Adrenal gland (tissue), 12 donors: ENCODE measurements around the gene DIP2A. TPM values are rescaled to one million over a fixed set of nuclear protein-coding genes. Genes with fewer than 3 reads are reported as not detected.

ENCODE experiments used
- DNase-seq, 7 donors: peaks; one replicate each; pipeline ENCODE4 v3.0.0-alpha.2; 2019 to 2020
- H3K27ac ChIP-seq, 5 donors: fragments of 200-600 bp; sonication (generic) in 4 of 5; 1 replicate in 3 of 5; 2 replicates in 2 of 5; pipeline versions ENCODE4 v1.5.1 to v1.8.0; 2016 to 2020; ENCODE audit warnings: mild to moderate bottlenecking in 1 of 5
- H3K27me3 ChIP-seq: fragments of 200-600 bp; 2 replicates; pipeline ENCODE4 v1.8.0; 2021
- H3K36me3 ChIP-seq, 2 donors: fragments of 200-600 bp; replicated peaks in 1 of 2; 1 replicate in 1 of 2; 2 replicates in 1 of 2; pipeline versions ENCODE4 v1.5.1 to v1.8.0; 2018 to 2022
- H3K4me1 ChIP-seq, 2 donors: fragments of 200-600 bp; replicated peaks in 1 of 2; 1 replicate in 1 of 2; 2 replicates in 1 of 2; pipeline versions ENCODE4 v1.5.1 to v1.8.0; 2018 to 2021
- H3K4me3 ChIP-seq, 4 donors: fragments of 200-600 bp; sonication (generic) in 3 of 4; one replicate each; pipeline ENCODE4 v1.5.1; 2016 to 2018
- H3K9me3 ChIP-seq, 3 donors: fragments of 200-600 bp; sonication (generic) in 1 of 3; replicated peaks in 1 of 3; 1 replicate in 2 of 3; 2 replicates in 1 of 3; pipeline versions ENCODE4 v1.5.1 to v1.8.0; 2016 to 2021
- POLR2A ChIP-seq, 2 donors: fragments of 450-650 bp; IDR thresholded peaks; one replicate each; pipeline ENCODE4 v1.6.1; 2017; ENCODE audit warnings: antibody characterized with exemption in 2 of 2, mild to moderate bottlenecking in 2 of 2, moderate library complexity in 1 of 2
- WGBS, 4 donors: extraction: QIAGEN DNeasy Blood & Tissue Kit in 2 of 4; methylation state at CpG; one replicate each; pipeline versions ENCODE4 v1.1.5 to v1.1.7; 2013 to 2017; 5-methylcytosine and 5-hydroxymethylcytosine counted together
- intact Hi-C, 2 donors: fragments of 100-400 bp; cut with DNase I; formaldehyde crosslinking; loops; one replicate each; pipeline versions ENCODE4 v1.14.1 to v1.15.0; 2022 to 2023
- polyA plus RNA-seq, 3 donors: library from polyadenylated mRNA; stranded (reverse); fragments of 200-250 nt in 2 of 3; fragments of 350-450 nt in 1 of 3; fragmentation: Illumina TruSeq in 1 of 3; extraction: RNeasy Lipid Tissue Mini Kit (QIAGEN cat#74804) in 1 of 3; gene quantifications; one replicate each; pipeline ENCODE4 v1.2.3, GENCODE V29; 2013 to 2014
- total RNA-seq, 9 donors: library from RNA; depleted of rRNA in 4 of 9; stranded (reverse); fragments of >200 nt in 4 of 9; fragments of 120-200 nt in 1 of 9; fragmentation: NEBNext Ultra II Directional in 1 of 9; extraction: Animal tissue kit (Norgen Biotek cat#: 25700) in 1 of 9; gene quantifications; one replicate each; pipeline versions ENCODE4 v1.1.0 to v1.2.4, GENCODE V29; 2013 to 2023
- TF ChIP-seq, protein P1 (sequence below), 6 experiments: fragments of 450-650 bp in 4 of 6; fragments of 200-600 bp in 2 of 6; sonication (generic) in 1 of 6; IDR thresholded peaks; 1 replicate in 5 of 6; 2 replicates in 1 of 6; pipeline versions ENCODE4 v1.5.1 to v1.8.0; 2016 to 2021; ENCODE audit warnings: antibody characterized with exemption in 6 of 6, mild to moderate bottlenecking in 2 of 6, moderate library complexity in 1 of 6
- donor health status: healthy with polysubstance abuse.
- donor health status: Bipolar disorder and iron deficiency.
- donor health status: DM: yes; HTN: yes; CAD: no.
- donor health status: DM: no; HTN: no; CAD: no.
- donor health status: DM: no; HTN: no; CAD: no.
- donor health status: DM: yes; HTN: yes; CAD: no.

DIP2A gene
- total and polyA plus RNA-seq, 12 donors = 22.0 to 61.7 (median 35.4) TPM

DNA sequence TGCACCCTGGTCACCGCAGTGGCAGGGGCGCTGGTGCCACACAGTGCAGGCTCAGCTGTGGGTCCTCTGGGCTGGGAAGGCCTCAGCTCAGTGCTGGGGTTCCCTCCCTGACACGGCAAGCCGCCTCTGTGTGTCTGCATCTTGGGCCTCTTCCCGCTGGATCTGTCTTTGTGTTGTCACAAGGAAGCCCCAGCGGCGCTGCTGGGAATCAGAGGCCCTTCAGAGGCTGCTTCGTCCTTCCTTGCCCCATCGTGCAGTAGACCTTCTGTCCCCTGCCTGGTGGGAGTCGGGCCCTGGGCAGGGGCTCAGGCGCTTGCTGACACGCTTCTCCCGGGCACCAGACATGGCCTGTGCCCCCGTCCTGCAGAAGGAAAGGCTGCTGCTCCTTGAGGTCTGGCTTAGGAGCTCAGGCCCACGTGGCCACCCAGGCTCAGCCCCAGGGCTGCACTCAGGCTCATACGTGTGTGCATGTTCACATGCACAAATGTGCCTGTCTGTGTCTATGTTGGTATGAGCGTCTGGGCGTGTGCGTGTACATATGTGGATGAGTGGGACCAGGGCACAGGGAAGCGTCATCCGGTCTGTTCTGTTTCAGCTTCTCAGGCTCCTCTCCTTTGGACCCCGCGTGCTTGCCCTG, 24.3 kb upstream of the DIP2A start:
- no peak overlapping the region for H3K27ac ChIP-seq
- TF ChIP-seq, protein P1, sequence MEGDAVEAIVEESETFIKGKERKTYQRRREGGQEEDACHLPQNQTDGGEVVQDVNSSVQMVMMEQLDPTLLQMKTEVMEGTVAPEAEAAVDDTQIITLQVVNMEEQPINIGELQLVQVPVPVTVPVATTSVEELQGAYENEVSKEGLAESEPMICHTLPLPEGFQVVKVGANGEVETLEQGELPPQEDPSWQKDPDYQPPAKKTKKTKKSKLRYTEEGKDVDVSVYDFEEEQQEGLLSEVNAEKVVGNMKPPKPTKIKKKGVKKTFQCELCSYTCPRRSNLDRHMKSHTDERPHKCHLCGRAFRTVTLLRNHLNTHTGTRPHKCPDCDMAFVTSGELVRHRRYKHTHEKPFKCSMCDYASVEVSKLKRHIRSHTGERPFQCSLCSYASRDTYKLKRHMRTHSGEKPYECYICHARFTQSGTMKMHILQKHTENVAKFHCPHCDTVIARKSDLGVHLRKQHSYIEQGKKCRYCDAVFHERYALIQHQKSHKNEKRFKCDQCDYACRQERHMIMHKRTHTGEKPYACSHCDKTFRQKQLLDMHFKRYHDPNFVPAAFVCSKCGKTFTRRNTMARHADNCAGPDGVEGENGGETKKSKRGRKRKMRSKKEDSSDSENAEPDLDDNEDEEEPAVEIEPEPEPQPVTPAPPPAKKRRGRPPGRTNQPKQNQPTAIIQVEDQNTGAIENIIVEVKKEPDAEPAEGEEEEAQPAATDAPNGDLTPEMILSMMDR (IDR thresholded peaks at IDR 0.05) = no peak
- no peak for TF ChIP-seq POLR2A (IDR thresholded peaks at IDR 0.05)
- no peaks in the 10 kb centered on the region for H3K9me3 ChIP-seq
- DNase-seq = no peak
- H3K27me3 ChIP-seq = no peaks in the 10 kb centered on the region
- peaks cover 0 to 60% of the 10 kb centered on the region in 2 donors for H3K36me3 ChIP-seq
- H3K4me1 ChIP-seq = peaks cover 0 to 5% of the 10 kb centered on the region in 2 donors
- no peak overlapping the region for H3K4me3 ChIP-seq
- 94 to 97% (median 95%) methylated on average over 17 to 23 of the region's 23 CpGs for WGBS, 4 donors
- intact Hi-C loops = no loop called here

DNA sequence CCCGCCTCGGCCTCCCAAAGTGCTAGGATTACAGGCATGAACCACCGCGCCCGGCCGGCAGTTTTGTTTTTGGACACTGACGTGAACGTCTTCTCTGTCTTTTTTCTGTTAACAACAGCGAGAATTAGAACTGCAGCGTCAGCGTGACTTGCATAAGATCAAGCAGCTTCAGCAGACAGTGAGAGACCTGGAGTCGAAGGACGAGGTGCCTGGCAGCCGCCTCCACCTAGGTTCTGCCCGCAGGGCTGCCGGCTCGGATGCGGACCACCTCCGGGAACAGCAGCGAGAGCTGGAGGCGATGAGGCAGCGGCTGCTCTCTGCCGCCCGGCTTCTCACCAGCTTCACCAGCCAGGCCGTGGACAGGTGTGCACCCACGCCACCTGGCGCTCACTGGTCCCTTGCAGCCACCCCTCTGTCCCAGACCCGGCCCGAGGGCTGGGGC, 22.9 kb upstream of the DIP2A start:
- Histone ChIP-seq H3K36me3 (peaks cover 0 to 62% of the 10 kb centered on the region in 2 donors), H3K27me3 (no peaks in the 10 kb centered on the region), H3K4me3 (no peak overlapping the region), H3K4me1 (peaks cover 0 to 5% of the 10 kb centered on the region in 2 donors), H3K27ac (no peak overlapping the region), H3K9me3 (no peaks in the 10 kb centered on the region)
- intact Hi-C loops = no loop called here
- WGBS, 4 donors = 97 to 99% (median 97%) methylated on average over 21 to 29 of the region's 29 CpGs
- TF ChIP-seq, protein P1 (IDR thresholded peaks at IDR 0.05) = no peak
- no peak for TF ChIP-seq POLR2A (IDR thresholded peaks at IDR 0.05)
- DNase-seq = no peak

DNA sequence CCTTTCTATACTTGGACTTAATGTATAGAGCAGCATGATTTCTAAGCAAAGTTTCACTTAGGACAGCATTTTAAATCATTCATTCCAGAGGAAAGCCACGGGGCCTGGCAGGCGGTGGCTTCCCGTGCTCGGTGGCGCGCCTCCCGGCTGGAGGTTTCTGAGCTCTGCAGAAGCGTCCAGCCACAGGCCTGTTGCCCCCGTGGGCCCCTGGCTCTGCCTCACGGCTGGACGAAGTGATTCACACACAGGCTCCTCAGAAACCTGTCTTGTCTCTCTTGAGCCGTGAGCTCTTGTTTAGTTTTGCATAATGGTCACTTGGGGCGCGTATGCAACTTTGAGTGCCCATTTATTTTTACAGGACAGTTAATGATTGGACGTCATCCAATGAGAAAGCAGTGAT, 22.1 kb upstream of the DIP2A start:
- H3K27ac ChIP-seq = no peak overlapping the region
- WGBS, 4 donors = 82 to 91% (median 89%) methylated on average over 13 to 15 of the region's 15 CpGs
- no peak for DNase-seq
- peaks cover 0 to 3% of the 10 kb centered on the region in 2 donors for H3K4me1 ChIP-seq
- no peak overlapping the region for H3K4me3 ChIP-seq
- no peaks in the 10 kb centered on the region for H3K27me3 ChIP-seq
- no peaks in the 10 kb centered on the region for H3K9me3 ChIP-seq
- intact Hi-C loops = no loop called here
- TF ChIP-seq POLR2A (IDR thresholded peaks at IDR 0.05) = no peak
- TF ChIP-seq, protein P1 (IDR thresholded peaks at IDR 0.05) = no peak
- H3K36me3 ChIP-seq = peaks cover 0 to 63% of the 10 kb centered on the region in 2 donors

DNA sequence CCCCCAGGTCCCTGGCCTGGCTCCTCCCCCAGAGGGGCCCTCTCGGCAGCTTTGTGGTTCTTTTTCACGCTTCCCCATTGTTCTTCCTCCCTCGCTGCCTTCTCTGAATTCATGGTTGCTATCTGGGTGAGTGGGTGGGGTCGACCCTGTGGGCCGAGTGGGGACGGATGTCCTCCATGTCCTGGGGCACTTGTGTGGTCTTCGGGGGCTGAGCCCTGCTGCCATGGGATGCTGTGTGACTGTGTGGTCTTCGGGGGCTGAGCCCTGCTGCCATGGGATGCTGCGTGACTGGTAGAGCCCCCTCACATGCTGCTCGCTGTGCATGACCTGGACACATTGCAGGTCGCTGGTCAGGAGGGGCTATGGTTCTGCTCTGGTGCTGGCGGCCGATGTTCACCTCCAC, 21.6 kb upstream of the DIP2A start:
- WGBS, 4 donors = 62 to 87% (median 83%) methylated on average over 6 to 13 of the region's 13 CpGs
- DNase-seq = no peak
- no peak overlapping the region for H3K4me3 ChIP-seq
- H3K27me3 ChIP-seq = no peaks in the 10 kb centered on the region
- TF ChIP-seq POLR2A (IDR thresholded peaks at IDR 0.05) = no peak
- TF ChIP-seq, protein P1 (IDR thresholded peaks at IDR 0.05) = no peak
- intact Hi-C loops = no loop called here
- no peaks in the 10 kb centered on the region for H3K9me3 ChIP-seq
- H3K27ac ChIP-seq = no peak overlapping the region
- peaks cover 0 to 63% of the 10 kb centered on the region in 2 donors for H3K36me3 ChIP-seq
- no peaks in the 10 kb centered on the region for H3K4me1 ChIP-seq
